DMS79 treated with DMSO at 0.1 percent for 48 hours (cell line): ENCODE data around the gene FOSL2.

Source experiments
- DNase-seq: peaks from one replicate; lab custom pipeline; 2025; lab: John Stamatoyannopoulos, UW

Gene FOSL2

GRCh38 chr2:28450901-28451565, 58.4 kb downstream of the FOSL2 start:
- DNase-seq, result no peak

GRCh38 chr2:28451793-28452533, 59.3 kb downstream of the FOSL2 start:
- DNase-seq, result no peak

GRCh38 chr2:28452534-28453081, 60.0 kb downstream of the FOSL2 start:
- DNase-seq, result peak; percentile 43

- no peak for DNase-seq
These were observed 60.7 kb downstream of the FOSL2 start for GRCh38 chr2:28453396-28453795.

- DNase-seq, result peak; percentile 39
These were observed 61.6 kb downstream of the FOSL2 start for GRCh38 chr2:28454016-28454930.

- DNase-seq, result no peak
These were observed 64.6 kb downstream of the FOSL2 start for GRCh38 chr2:28457237-28457636.

GRCh38 chr2:28461056-28461455, 68.4 kb downstream of the FOSL2 start:
- DNase-seq, result no peak

GRCh38 chr2:28462122-28462521, 69.5 kb downstream of the FOSL2 start:
- DNase-seq, result no peak

GRCh38 chr2:28463211-28463816, 70.7 kb downstream of the FOSL2 start:
- DNase-seq, result no peak

GRCh38 chr2:28463893-28464292, 71.2 kb downstream of the FOSL2 start:
- DNase-seq, result no peak

GRCh38 chr2:28465148-28465885, 72.7 kb downstream of the FOSL2 start:
- DNase-seq, result no peak
